GM21360 (cell line): Measurements from ENCODE around the gene ADGRF5.
"Not testable (repeated sequence)": the region's sequence is repeated elsewhere in the genome, so short reads cannot be mapped to it uniquely, and the experiment has no call there.

Source experiments
- ATAC-seq: cut with Tn5 transposase; IDR thresholded peaks from one replicate; pipeline ENCODE4 v1.9.1; 2021; ENCODE audit warnings: mild to moderate bottlenecking, moderate library complexity; ENCODE audit not compliant: unreplicated experiment

Gene ADGRF5

DNA sequence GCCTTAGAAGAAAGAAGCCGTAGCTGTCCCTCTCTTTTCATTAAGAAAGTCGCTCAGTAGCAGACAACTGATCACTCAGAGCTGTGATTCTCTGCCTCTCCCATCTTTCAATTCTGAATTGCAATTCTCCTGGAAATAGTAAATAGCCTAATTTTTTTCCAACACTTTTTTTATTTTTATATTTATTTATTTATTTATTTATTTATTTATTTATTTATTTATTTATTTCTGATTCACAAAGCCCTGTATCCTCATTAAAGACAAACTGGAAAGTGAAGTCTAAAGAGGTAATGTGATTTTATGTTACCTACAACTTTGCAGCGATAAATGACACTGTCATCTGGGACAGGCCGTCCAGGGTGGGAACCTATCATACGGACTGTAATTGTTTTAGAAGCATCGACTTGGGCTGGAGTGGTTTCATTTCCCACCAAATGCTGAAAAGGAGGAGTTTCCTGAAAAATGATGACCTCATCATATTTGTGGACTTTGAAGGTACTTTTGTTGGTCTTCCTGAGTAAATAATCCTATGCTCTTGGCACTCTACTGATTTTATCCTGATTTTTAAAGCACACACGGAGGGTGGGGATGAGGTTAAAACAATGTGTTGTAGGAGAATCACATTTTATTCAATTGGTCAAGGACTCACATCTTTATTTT is 87.4 kb downstream of the ADGRF5 start:
- ATAC-seq: not testable (repeated sequence)

DNA sequence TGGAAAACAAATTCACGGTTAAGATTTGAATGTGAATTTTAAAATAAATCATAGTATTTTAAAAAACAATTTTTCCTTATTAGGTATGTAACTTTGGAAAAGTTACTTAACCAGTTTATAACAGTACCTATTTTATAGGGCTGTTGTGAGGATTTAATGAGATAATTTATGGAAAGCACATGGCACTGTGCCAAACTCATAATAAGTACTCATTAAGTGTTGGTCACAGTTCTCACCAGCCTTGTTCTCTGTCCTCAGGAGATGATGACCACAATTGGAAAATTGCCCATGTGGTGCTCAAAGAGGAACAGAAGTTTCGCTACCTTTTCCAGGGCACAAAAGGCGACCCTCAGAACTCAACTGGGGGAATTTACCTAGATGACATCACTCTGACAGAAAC is 88.9 kb downstream of the ADGRF5 start:
- ATAC-seq: no peak

DNA sequence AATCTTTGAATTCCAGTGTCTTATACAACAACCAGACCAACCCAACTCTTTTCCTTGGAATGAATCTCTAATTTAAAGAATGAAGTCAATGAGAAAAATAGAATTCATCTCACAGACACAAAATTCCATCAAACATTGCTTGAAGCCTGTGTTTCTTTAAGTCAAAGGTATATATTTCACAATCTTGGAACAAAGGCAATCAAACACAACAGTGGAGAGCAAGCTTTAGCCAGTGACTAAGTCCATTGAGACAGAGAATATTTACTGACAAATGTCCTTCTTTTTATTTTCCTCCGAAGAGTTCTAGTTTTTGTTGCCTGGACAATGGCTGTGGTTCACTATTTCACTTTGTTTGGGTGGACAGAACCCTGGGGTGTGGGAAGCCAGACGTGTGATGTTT is 92.8 kb downstream of the ADGRF5 start:
- no peak for ATAC-seq

DNA sequence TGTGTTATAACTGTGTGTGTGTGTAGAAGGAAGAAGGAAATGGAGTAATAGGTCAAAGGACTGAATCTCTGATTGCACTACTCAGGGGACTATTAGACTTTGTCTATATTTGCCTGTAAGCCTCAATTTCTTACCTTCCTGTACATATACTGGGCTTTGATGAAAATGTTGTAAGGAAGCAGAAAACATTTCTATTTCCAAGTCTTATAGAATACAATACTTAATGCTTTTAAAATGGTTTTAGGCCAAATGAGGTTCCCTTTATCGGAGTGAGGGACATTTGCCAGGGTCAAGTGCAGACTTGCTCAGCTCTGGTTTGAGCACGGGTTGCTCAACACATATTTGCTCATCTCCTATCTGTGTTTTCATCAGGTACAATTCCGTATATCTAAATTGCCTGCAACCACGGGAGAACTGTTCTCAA is 100.3 kb downstream of the ADGRF5 start:
- ATAC-seq: no peak

DNA sequence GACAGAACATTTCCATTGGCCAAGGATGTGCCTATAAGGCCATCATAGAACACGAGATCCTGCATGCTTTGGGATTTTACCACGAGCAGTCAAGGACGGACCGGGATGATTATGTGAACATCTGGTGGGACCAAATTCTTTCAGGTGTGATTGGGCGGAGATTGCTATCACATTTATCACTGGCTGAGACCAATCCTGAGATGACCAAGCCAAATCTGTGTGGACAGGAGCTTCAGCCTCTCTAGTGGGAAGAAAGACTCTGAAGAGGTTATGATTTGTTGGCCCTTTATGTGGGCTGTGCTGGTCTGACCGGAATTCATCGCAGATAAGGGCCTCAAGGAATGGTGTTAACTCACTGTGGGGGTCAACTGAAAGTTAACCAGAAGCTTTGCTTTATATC is 102.2 kb downstream of the ADGRF5 start:
- ATAC-seq: no peak

DNA sequence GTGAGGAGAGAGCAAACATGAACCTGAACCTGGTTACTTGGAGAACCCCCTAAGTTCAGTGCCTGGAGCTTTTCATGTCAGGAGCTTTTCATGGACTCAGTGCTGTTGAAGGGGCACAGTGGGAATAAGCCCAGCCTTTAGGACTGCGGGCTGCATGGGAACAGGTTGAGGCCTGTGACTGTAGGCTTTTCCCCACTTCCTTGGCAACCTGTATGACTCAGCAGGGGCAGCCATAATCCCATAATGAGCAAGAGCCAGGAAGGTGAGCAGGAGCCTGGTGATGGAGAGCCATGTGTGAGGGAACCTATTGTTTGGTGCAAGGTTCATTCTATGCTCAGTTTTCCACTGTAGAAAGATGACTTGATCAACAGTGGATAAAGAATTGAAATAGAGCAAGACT is 105.1 kb downstream of the ADGRF5 start:
- ATAC-seq: no peak

DNA sequence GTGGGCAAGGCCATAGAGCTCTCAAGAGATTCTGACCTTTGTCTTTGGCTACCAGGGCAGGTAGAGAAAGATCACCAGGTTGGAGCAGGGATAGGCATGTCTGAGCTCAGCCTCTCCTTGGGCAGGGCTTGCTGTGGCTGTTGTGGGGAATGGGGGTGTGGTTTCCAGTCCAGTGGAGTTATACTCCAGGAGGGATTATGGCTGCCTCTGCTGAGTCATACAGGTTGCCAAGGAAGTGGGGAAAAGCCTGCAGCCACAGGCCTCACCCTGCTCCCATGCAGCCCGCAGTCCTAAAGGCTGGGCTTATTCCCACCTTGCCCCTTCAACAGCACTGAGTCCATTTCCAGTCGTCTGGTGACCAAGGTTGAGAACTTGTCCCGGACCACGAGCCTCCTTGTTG is 106.6 kb downstream of the ADGRF5 start:
- no peak for ATAC-seq

DNA sequence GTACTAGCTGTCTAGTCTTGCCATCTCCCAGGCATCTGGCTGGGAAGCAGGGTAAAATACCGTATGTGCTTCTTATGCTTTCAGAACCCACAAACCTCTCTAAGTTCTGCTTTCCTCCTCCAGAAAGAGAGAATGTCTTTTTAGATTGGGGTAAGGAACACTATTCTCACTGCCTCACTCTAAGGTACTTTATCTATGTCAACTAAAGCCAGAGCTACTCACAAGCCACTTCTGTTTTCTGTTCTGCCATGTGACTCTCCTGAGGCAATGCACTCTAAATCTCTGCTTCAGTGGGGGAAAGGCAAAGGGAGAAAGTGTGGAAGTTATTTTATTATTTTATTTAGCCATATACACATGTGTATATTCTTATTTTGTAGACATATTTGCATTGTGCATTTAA is 112.9 kb downstream of the ADGRF5 start:
- ATAC-seq: no peak
